Pancreas (tissue), 10 donors: Measurements from ENCODE around the gene GRAMD4. TPM values are rescaled to one million over a fixed set of nuclear protein-coding genes. Genes with fewer than 3 reads are reported as not detected.
A peak's percentile ranks its signal among the peaks of the same experiment; 100 is the strongest.

Source experiments
- ATAC-seq, 4 donors: fragments of 200-7000 bp; cut with Tn5 transposase; one replicate each; pipeline versions ENCODE4 v1.8.0 to v1.9.1; 2020; ENCODE audit warnings: mild to moderate bottlenecking in 4 of 4, moderate library complexity in 4 of 4
- DNase-seq, 6 donors: peaks; one replicate each; pipeline ENCODE4 v3.0.0-alpha.2; 2020
- FAIRE-seq: peaks from 2 replicates; lab custom pipeline; 2012; peaks lifted over from hg19 to GRCh38; lab: Jason Lieb, UNC
- H3K27ac ChIP-seq, 4 donors: fragments of 200-600 bp; sonication (generic); 1 replicate in 3 of 4; 2 replicates in 1 of 4; pipeline versions ENCODE4 v1.5.0 to v1.8.0; 2020
- H3K27me3 ChIP-seq, 4 donors: fragments of 200-600 bp; one replicate each; pipeline ENCODE4 v1.8.0; 2021
- H3K36me3 ChIP-seq, 3 donors: fragments of 200-600 bp; sonication (generic) in 1 of 3; one replicate each; pipeline versions ENCODE4 v1.5.0 to v1.8.0; 2020 to 2021
- H3K4me1 ChIP-seq, 3 donors: fragments of 200-600 bp; one replicate each; pipeline ENCODE4 v1.8.0; 2021
- H3K4me3 ChIP-seq, 4 donors: fragments of 200-600 bp; sonication (generic) in 2 of 4; one replicate each; pipeline versions ENCODE4 v1.5.0 to v1.8.0; 2020 to 2021
- H3K9me3 ChIP-seq, 4 donors: fragments of 200-600 bp; one replicate each; pipeline ENCODE4 v1.8.0; 2021
- CTCF ChIP-seq, 4 donors: fragments of 200-600 bp; sonication (generic) in 3 of 4; IDR thresholded peaks; one replicate each; pipeline versions ENCODE4 v1.5.0 to v1.8.0; 2021; ENCODE audit warnings: antibody characterized with exemption in 4 of 4
- WGBS, 2 donors: extraction: QIAGEN DNeasy Blood & Tissue Kit; methylation state at CpG; one replicate each; pipeline ENCODE4 v1.1.7; 2013; 5-methylcytosine and 5-hydroxymethylcytosine counted together
- intact Hi-C, 3 donors: fragments of 100-400 bp; cut with DNase I; formaldehyde crosslinking; loops; one replicate each; pipeline versions ENCODE4 v1.11.1 to v1.14.2; 2022
- polyA plus RNA-seq, 2 donors: library from polyadenylated mRNA; stranded (reverse); fragments of 200-250 nt; gene quantifications; one replicate each; pipeline ENCODE4 v1.2.3, GENCODE V29; 2013
- total RNA-seq, 6 donors: library from RNA; stranded (reverse); fragmentation: NEBNext Ultra II Directional in 4 of 6; extraction: Animal tissue kit (Norgen Biotek cat#: 25700) in 4 of 6; gene quantifications; one replicate each; pipeline versions ENCODE4 v1.2.1 to v1.2.4, GENCODE V29; 2021 to 2023
- donor health status: healthy with polysubstance abuse.
- donor health status: DM: no; HTN: no; CAD: no; lungs with moderate emphysema.
- donor health status: DM: no; HTN: no; CAD: no.
- donor health status: control.
- donor health status: control.
- donor health status: Bipolar disorder and iron deficiency.
- donor health status: DM: yes; HTN: yes; CAD: no.
- donor health status: DM: no; HTN: no; CAD: no.
- donor health status: DM: no; HTN: no; CAD: no.
- donor health status: DM: yes; HTN: yes; CAD: no.

Gene GRAMD4
- total and polyA plus RNA-seq, 8 donors: 13.2 to 36.4 (median 21.9) TPM

- no peak overlapping the region for H3K27ac ChIP-seq
- no peak for FAIRE-seq
Observed at GRCh38 chr22:46703171-46703995, 83.2 kb downstream of the GRAMD4 start.

GRCh38 chr22:46703996-46704370, 83.8 kb downstream of the GRAMD4 start:
- H3K4me3 ChIP-seq: no peak overlapping the region
- FAIRE-seq (no peak), ATAC-seq (no peak), DNase-seq (no peak)
- WGBS, 2 donors: 96% methylated on average over 6 of the region's 6 CpGs
- H3K27me3 ChIP-seq: no peaks in the 10 kb centered on the region
- H3K36me3 ChIP-seq: peaks cover 0 to 55% (median 12%) of the 10 kb centered on the region in 3 donors
- no peaks in the 10 kb centered on the region for H3K9me3 ChIP-seq
- intact Hi-C loops: no loop called here
- H3K4me1 ChIP-seq: peaks cover 0 to 7% (median 0%) of the 10 kb centered on the region in 3 donors
- TF ChIP-seq CTCF (IDR thresholded peaks at IDR 0.05): no peak
- H3K27ac ChIP-seq: no peak overlapping the region

More at GRCh38 chr22:46703171-46703995, 83.2 kb downstream of the GRAMD4 start:
- no peak for ATAC-seq
- peaks cover 0 to 7% (median 0%) of the 10 kb centered on the region in 3 donors for H3K4me1 ChIP-seq
- 95 to 96% methylated on average over 26 of the region's 26 CpGs for WGBS, 2 donors
- H3K9me3 ChIP-seq: no peaks in the 10 kb centered on the region
- H3K36me3 ChIP-seq: peaks cover 0 to 55% (median 14%) of the 10 kb centered on the region in 3 donors
- no peak for TF ChIP-seq CTCF (IDR thresholded peaks at IDR 0.05)
- intact Hi-C loops: no loop called here
- no peaks in the 10 kb centered on the region for H3K27me3 ChIP-seq
- no peak overlapping the region for H3K4me3 ChIP-seq
- peak in 1 of 6 donors; percentile 59 for DNase-seq

GRCh38 chr22:46706060-46706459, 85.9 kb downstream of the GRAMD4 start:
- no peak for TF ChIP-seq CTCF (IDR thresholded peaks at IDR 0.05)
- Histone ChIP-seq H3K9me3 (no peaks in the 10 kb centered on the region), H3K4me3 (no peak overlapping the region), H3K27ac (no peak overlapping the region), H3K4me1 (peaks cover 0 to 7% (median 0%) of the 10 kb centered on the region in 3 donors), H3K27me3 (no peaks in the 10 kb centered on the region), H3K36me3 (peaks cover 0 to 62% (median 12%) of the 10 kb centered on the region in 3 donors)
- no peak for FAIRE-seq
- WGBS, 2 donors: 96% methylated on average over 12 of the region's 12 CpGs
- peak in 1 of 6 donors; percentile 45 for DNase-seq
- no peak for ATAC-seq
- intact Hi-C loops: no loop called here

GRCh38 chr22:46707305-46707704, 87.1 kb downstream of the GRAMD4 start:
- peaks cover 0 to 7% (median 0%) of the 10 kb centered on the region in 3 donors for H3K4me1 ChIP-seq
- intact Hi-C loops: no loop called here

More at GRCh38 chr22:46707305-46707704, 87.1 kb downstream of the GRAMD4 start:
- ATAC-seq (no peak), DNase-seq (peak in 1 of 6 donors; percentile 64), FAIRE-seq (no peak)
- no peak overlapping the region for H3K4me3 ChIP-seq
- H3K9me3 ChIP-seq: no peaks in the 10 kb centered on the region
- TF ChIP-seq CTCF (IDR thresholded peaks at IDR 0.05): no peak
- 91 to 93% methylated on average over 13 of the region's 13 CpGs for WGBS, 2 donors
- no peaks in the 10 kb centered on the region for H3K27me3 ChIP-seq
- peaks cover 4 to 66% (median 12%) of the 10 kb centered on the region in 3 donors for H3K36me3 ChIP-seq
- H3K27ac ChIP-seq: no peak overlapping the region
